ENCODE measurements around the gene PPP1R3G.

GRCh38 chr6:5081182-5081581 is 4.0 kb upstream of the PPP1R3G start:
- TF ChIP-seq CTCF (IDR thresholded peaks at IDR 0.05) (no peak), EP300 (IDR thresholded peaks at IDR 0.05) (no peak)

Measured in ovary (tissue), 3 donors.